HCEC 1CT (cell line): ENCODE data around the gene ATPAF1.

Experiments
- DNase-seq: peaks from one replicate; pipeline ENCODE4 v3.0.0-alpha.2; 2017

ATPAF1 gene

DNA sequence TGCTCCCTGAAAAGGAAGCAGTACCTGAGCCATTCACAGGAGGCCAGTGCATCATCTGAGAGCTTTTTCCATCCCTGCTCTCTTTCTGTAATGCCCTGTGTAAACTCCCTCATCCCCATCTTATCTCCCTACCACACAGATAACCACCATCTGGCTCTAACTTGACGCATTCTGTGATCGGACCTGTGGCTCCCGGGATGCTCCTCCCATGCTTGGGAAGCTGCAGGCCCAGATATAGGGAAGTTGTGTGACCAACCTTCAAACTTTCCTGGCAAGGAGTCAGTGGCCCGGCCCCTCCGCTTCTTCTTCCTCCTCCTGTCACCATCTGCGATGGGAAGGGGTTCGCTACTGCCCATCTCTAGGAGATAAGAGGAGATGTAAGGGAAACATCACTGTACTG lies 85.2 kb downstream of the ATPAF1 start:
- DNase-seq, result no peak
